Gastrocnemius medialis (tissue), 4 donors: ENCODE measurements around the gene SAMD4A.

Source experiments
- CTCF ChIP-seq, 5 experiments: fragments of 450-650 bp in 3 of 5; fragments of 200-600 bp in 2 of 5; sonication (generic) in 2 of 5; IDR thresholded peaks in 4 of 5; conservative IDR thresholded peaks in 1 of 5; 1 replicate in 4 of 5; 2 replicates in 1 of 5; pipeline ENCODE4 v1.5.1; 2016 to 2019; ENCODE audit warnings: antibody characterized with exemption in 5 of 5, mild to moderate bottlenecking in 3 of 5, moderate library complexity in 3 of 5
- POLR2A ChIP-seq, 2 donors: fragments of 450-650 bp; IDR thresholded peaks; one replicate each; pipeline ENCODE4 v1.6.1; 2017; ENCODE audit warnings: antibody characterized with exemption in 2 of 2, mild to moderate bottlenecking in 2 of 2, moderate library complexity in 2 of 2

- TF ChIP-seq CTCF (IDR thresholded peaks at IDR 0.05 in 4 of 5, conservative IDR thresholded peaks at IDR 0.05 in 1 of 5) (no peak), POLR2A (IDR thresholded peaks at IDR 0.05) (no peak)
Measured at GRCh38 chr14:54724123-54724522, 157.2 kb downstream of the SAMD4A start.
